A549 (cell line): ENCODE results near the gene ATP1B1. TPM values are rescaled to one million over a fixed set of nuclear protein-coding genes. Genes with fewer than 3 reads are reported as not detected.

Experiments used
- ATAC-seq, 2 experiments: fragments of 200-7000 bp in 1 of 2; fragments of >200 bp in 1 of 2; cut with Nextera tagmentation in 1 of 2; cut with Tn5 transposase in 1 of 2; 3 replicates each; pipeline versions ENCODE4 v1.8.0 to v1.9.1; 2018 to 2020; ENCODE audit warnings: mild to moderate bottlenecking in 1 of 2, moderate library complexity in 1 of 2
- CTCF ChIA-PET: fragments of 300-600 bp; sonication (Branson Sonifier 250); formaldehyde crosslinking; extraction: SDS; loops from one replicate; lab custom pipeline; 2021; ENCODE audit warnings: antibody characterized with exemption, inconsistent platforms; lab: Yijun Ruan, JAX
- POLR2A ChIA-PET: fragments of 350-600 bp; formaldehyde crosslinking; extraction: SDS; loops from one replicate; lab custom pipeline; 2021; ENCODE audit warnings: antibody characterized with exemption, inconsistent platforms; lab: Yijun Ruan, JAX
- DNase-seq, 2 experiments: peaks; one replicate each; pipeline versions ENCODE4 v3.0.0 to v3.0.0-alpha.2; 2011 to 2016; ENCODE audit warnings: low read depth in 1 of 2, low spot score in 1 of 2
- FAIRE-seq: peaks from 2 replicates; lab custom pipeline; 2011; peaks lifted over from hg19 to GRCh38; lab: Jason Lieb, UNC
- H3K27ac ChIP-seq, 2 experiments: fragments of >200 bp; sonication (Bioruptor Twin); formaldehyde crosslinking; 3 replicates each; pipeline ENCODE4 v1.5.1; 2016 to 2017
- H3K4me1 ChIP-seq: fragments of >200 bp; sonication (Bioruptor Twin); formaldehyde crosslinking; 3 replicates; pipeline ENCODE4 v1.6.1; 2016
- H3K4me2 ChIP-seq: fragments of >200 bp; sonication (Bioruptor Twin); formaldehyde crosslinking; 3 replicates; pipeline ENCODE4 v1.6.1; 2016
- H3K4me3 ChIP-seq: fragments of >200 bp; sonication (Bioruptor Twin); formaldehyde crosslinking; 3 replicates; pipeline ENCODE4 v1.5.1; 2016
- H3K9me3 ChIP-seq: fragments of >200 bp; sonication (Bioruptor Twin); formaldehyde crosslinking; 3 replicates; pipeline ENCODE4 v1.6.1; 2016
- BCL3 ChIP-seq: fragments of >200 bp; sonication (Bioruptor Twin); formaldehyde crosslinking; IDR thresholded peaks from 3 replicates; pipeline ENCODE4 v1.6.1; 2016
- CEBPB ChIP-seq, 2 experiments: fragments of >200 bp in 1 of 2; sonication (Bioruptor Twin) in 1 of 2; formaldehyde crosslinking in 1 of 2; IDR thresholded peaks; 2 replicates each; pipeline ENCODE4 v1.6.1; 2012 to 2016
- CTCF ChIP-seq: fragments of >200 bp; sonication (Bioruptor Twin); formaldehyde crosslinking; IDR thresholded peaks from 3 replicates; pipeline ENCODE4 v1.5.1; 2016
- ESRRA ChIP-seq: fragments of 150-350 bp; IDR thresholded peaks from 2 replicates; pipeline ENCODE4 v1.6.1; 2014; ENCODE audit warnings: mild to moderate bottlenecking, low read length, borderline replicate concordance
- FOSB ChIP-seq: fragments of 250-450 bp; sonication (Bioruptor Pico); IDR thresholded peaks from 2 replicates; pipeline ENCODE4 v1.5.0; 2020; ENCODE audit warnings: mild to moderate bottlenecking, moderate library complexity
- FOSL2 ChIP-seq, 2 experiments: fragments of 450-650 bp in 1 of 2; fragments of >200 bp in 1 of 2; sonication (Bioruptor Twin) in 1 of 2; formaldehyde crosslinking; IDR thresholded peaks; 2 replicates each; pipeline versions ENCODE4 v1.5.0 to v1.6.1; 2016 to 2020; ENCODE audit warnings: mild to moderate bottlenecking in 1 of 2, moderate library complexity in 1 of 2
- GATA3 ChIP-seq: IDR thresholded peaks from 2 replicates; pipeline ENCODE4 v1.6.1; 2012; ENCODE audit warnings: borderline replicate concordance
- HDAC2 ChIP-seq: fragments of 200-600 bp; sonication (generic); IDR thresholded peaks from 2 replicates; pipeline ENCODE4 v1.6.1; 2016
- HES2 ChIP-seq: fragments of >200 bp; sonication (Bioruptor Twin); formaldehyde crosslinking; IDR thresholded peaks from 2 replicates; pipeline ENCODE4 v1.6.1; 2016
- HOXA7 ChIP-seq: fragments of 250-450 bp; sonication (Bioruptor Pico); IDR thresholded peaks from 2 replicates; pipeline ENCODE4 v1.5.0; 2020; ENCODE audit warnings: mild to moderate bottlenecking, moderate library complexity
- JUN ChIP-seq, 2 experiments: fragments of >200 bp; sonication (Bioruptor Twin); formaldehyde crosslinking; IDR thresholded peaks; 2 replicates in 1 of 2; 3 replicates in 1 of 2; pipeline ENCODE4 v1.6.1; 2016 to 2017
- KDM1A ChIP-seq: fragments of 200-600 bp; sonication (generic); IDR thresholded peaks from 2 replicates; pipeline ENCODE4 v1.6.1; 2016; ENCODE audit warnings: low read depth, mild to moderate bottlenecking
- MAZ ChIP-seq: fragments of 150-350 bp; IDR thresholded peaks from 2 replicates; pipeline ENCODE4 v1.6.1; 2014; ENCODE audit warnings: antibody characterized with exemption, low read depth, low read length, borderline replicate concordance
- PBX3 ChIP-seq: IDR thresholded peaks from 2 replicates; pipeline ENCODE4 v1.6.1; 2012
- POLR2A ChIP-seq: IDR thresholded peaks from 2 replicates; pipeline ENCODE4 v1.6.1; 2012; ENCODE audit warnings: mild to moderate bottlenecking, low read length
- POLR2AphosphoS2 ChIP-seq: conservative IDR thresholded peaks from 2 replicates; pipeline ENCODE4 v1.6.1; 2012; ENCODE audit warnings: low read length, improper control_type of control experiment, inconsistent platforms
- RARB ChIP-seq: fragments of 250-450 bp; sonication (Bioruptor Pico); IDR thresholded peaks from 2 replicates; pipeline ENCODE4 v1.8.0; 2021; ENCODE audit warnings: mild to moderate bottlenecking, moderate library complexity
- TFCP2L1 ChIP-seq: fragments of 250-450 bp; sonication (Bioruptor Pico); IDR thresholded peaks from 2 replicates; pipeline ENCODE4 v1.5.0; 2021; ENCODE audit warnings: mild to moderate bottlenecking
- USF2 ChIP-seq: fragments of 450-650 bp; IDR thresholded peaks from 2 replicates; pipeline ENCODE4 v1.6.1; 2014; ENCODE audit warnings: antibody characterized with exemption
- ZFP36 ChIP-seq: fragments of 450-650 bp; IDR thresholded peaks from 2 replicates; pipeline ENCODE4 v1.6.1; 2014; ENCODE audit warnings: borderline replicate concordance; ENCODE audit not compliant: partially characterized antibody
- WGBS: methylation state at CpG from one replicate; pipeline ENCODE4 v1.1.6; 2017; ENCODE audit errors: missing lambda C conversion rate; 5-methylcytosine and 5-hydroxymethylcytosine counted together
- polyA plus RNA-seq, 4 experiments: library from polyadenylated mRNA; depleted of rRNA in 3 of 4; stranded (reverse); fragments of >200 nt; fragmentation: RNase III in 1 of 4; extraction: RNeasy Plus Mini Kit Qiagen cat#74134 plus additional on column Dnase treatment in 1 of 4; gene quantifications; 2 replicates in 3 of 4; 3 replicates in 1 of 4; pipeline ENCODE4 v1.2.3, GENCODE V29; 2011 to 2017

Gene ATP1B1
- polyA plus RNA-seq, 2 of the 4 experiments (the other 2 are of a cell fraction): 303 to 377 TPM

- no peak overlapping the region for H3K4me2 ChIP-seq
- TF ChIP-seq POLR2AphosphoS2: no peak
- no peak for TF ChIP-seq KDM1A
- TF ChIP-seq HDAC2: no peak
- TF ChIP-seq JUN (IDR thresholded peaks at IDR 0.05): no peak
- no peak for TF ChIP-seq FOSB (CRISPR knock-in tag)
- TF ChIP-seq USF2: no peak
- TF ChIP-seq ZFP36: no peak
- TF ChIP-seq TFCP2L1 (CRISPR knock-in tag): no peak
- no peak for TF ChIP-seq MAZ
- no peak for TF ChIP-seq CEBPB (IDR thresholded peaks at IDR 0.05)
- no peak for TF ChIP-seq HOXA7 (CRISPR knock-in tag)
- TF ChIP-seq ESRRA: no peak
- no peak for TF ChIP-seq CTCF
- no peak for TF ChIP-seq FOSL2 (IDR thresholded peaks at IDR 0.05)
- no peak for TF ChIP-seq FOSL2 (CRISPR knock-in tag; IDR thresholded peaks at IDR 0.05)
- TF ChIP-seq RARB (CRISPR knock-in tag): no peak
- TF ChIP-seq HES2: no peak
- TF ChIP-seq POLR2A: no peak
- no peak for TF ChIP-seq GATA3
- no peak for TF ChIP-seq PBX3
- H3K9me3 ChIP-seq: no peaks in the 10 kb centered on the region
- no peak for FAIRE-seq
- no peak overlapping the region for H3K27ac ChIP-seq
- POLR2A ChIA-PET: interaction anchor here (0.6 to 1.7 kb wide), 3 partner anchors 16 to 490 kb away, joined by 3 read pairs; no protein-coding TSS in a partner anchor
- CTCF ChIA-PET: interaction anchor here (0.9 kb wide), 1 partner anchor 487 kb away, joined by 3 read pairs; no protein-coding TSS in a partner anchor
- DNase-seq: no peak
- no peak for ATAC-seq
- H3K4me3 ChIP-seq: no peak overlapping the region
- no peaks in the 10 kb centered on the region for H3K4me1 ChIP-seq
- 62% methylated on average over 2 of the region's 2 CpGs for WGBS
These were observed 16.7 kb upstream of the ATP1B1 start for GRCh38 chr1:169089776-169090175.

- CTCF ChIA-PET: interaction anchor here (0.9 to 1.1 kb wide), 3 partner anchors 11 to 487 kb away, joined by 3 to 4 read pairs (median 3); no protein-coding TSS in a partner anchor
- DNase-seq: no peak
- TF ChIP-seq BCL3: no peak
- no peak for TF ChIP-seq KDM1A
- no peak for TF ChIP-seq HES2
- TF ChIP-seq, all 56 proteins: peak for 0
- no peak for ATAC-seq
- no peak overlapping the region for H3K4me3 ChIP-seq
- no peak overlapping the region for H3K27ac ChIP-seq
- POLR2A ChIA-PET: interaction anchor here (0.6 to 1.7 kb wide), 2 partner anchors 15 to 468 kb away, joined by 3 read pairs; no protein-coding TSS in a partner anchor
- no peak overlapping the region for H3K4me2 ChIP-seq
- 70% methylated on average over 4 of the region's 4 CpGs for WGBS
- no peaks in the 10 kb centered on the region for H3K9me3 ChIP-seq
- FAIRE-seq: no peak
- H3K4me1 ChIP-seq: 0 out of 3 replicates have a peak, but pooled peaks cover 3% of the 10 kb centered on the region
These were observed 16.1 kb upstream of the ATP1B1 start for GRCh38 chr1:169090308-169090899.
